Neural progenitor cell (in vitro differentiated cells): Measurements from ENCODE around the gene KLF16. TPM values are rescaled to one million over a fixed set of nuclear protein-coding genes. Genes with fewer than 3 reads are reported as not detected.

Experiments used
- DNase-seq: peaks from one replicate; pipeline ENCODE4 v3.0.0-alpha.2; 2016; ENCODE audit warnings: low spot score
- H2AFZ ChIP-seq: fragments of 200-600 bp; sonication (generic); replicated peaks from 2 replicates; pipeline ENCODE4 v1.6.1; 2016; ENCODE audit warnings: antibody characterized with exemption
- H3F3A ChIP-seq: fragments of 200-600 bp; sonication (generic); 2 replicates; pipeline ENCODE4 v1.6.1; 2016; ENCODE audit warnings: antibody characterized with exemption, low read depth
- H3K27ac ChIP-seq: fragments of 200-600 bp; sonication (generic); 2 replicates; pipeline ENCODE4 v1.5.1; 2016; ENCODE audit warnings: mild to moderate bottlenecking
- H3K27me3 ChIP-seq: fragments of 200-600 bp; sonication (generic); 2 replicates; pipeline ENCODE4 v1.6.1; 2016; ENCODE audit warnings: mild to moderate bottlenecking, moderate library complexity
- H3K36me3 ChIP-seq: fragments of 200-600 bp; sonication (generic); 2 replicates; pipeline ENCODE4 v1.5.1; 2016
- H3K4me1 ChIP-seq: fragments of 200-600 bp; sonication (generic); 2 replicates; pipeline ENCODE4 v1.6.1; 2016; ENCODE audit warnings: mixed run types
- H3K4me2 ChIP-seq: fragments of 200-600 bp; sonication (generic); 2 replicates; pipeline ENCODE4 v1.6.1; 2016
- H3K4me3 ChIP-seq: fragments of 200-600 bp; sonication (generic); 2 replicates; pipeline ENCODE4 v1.5.1; 2016
- H3K79me2 ChIP-seq: fragments of 200-600 bp; sonication (generic); 2 replicates; pipeline ENCODE4 v1.6.1; 2016; ENCODE audit warnings: low read depth
- H3K9ac ChIP-seq: fragments of 200-600 bp; sonication (generic); 2 replicates; pipeline ENCODE4 v1.6.1; 2016
- H3K9me3 ChIP-seq: fragments of 200-600 bp; sonication (generic); 2 replicates; pipeline ENCODE4 v1.5.1; 2016; ENCODE audit warnings: low read depth
- H4K20me1 ChIP-seq: fragments of 200-600 bp; sonication (generic); 2 replicates; pipeline ENCODE4 v1.6.1; 2016; ENCODE audit warnings: low read depth
- H3K27ac Mint-ChIP-seq: 3 replicates; pipeline ENCODE4 v1.8.0; 2021; ENCODE audit warnings: mixed read lengths
- H3K27me3 Mint-ChIP-seq: 2 replicates; pipeline ENCODE4 v1.8.0; 2022; ENCODE audit warnings: low read depth, mild to moderate bottlenecking, inconsistent platforms, moderate library complexity, mixed read lengths; ENCODE audit not compliant: insufficient read depth
- H3K36me3 Mint-ChIP-seq: 3 replicates; pipeline ENCODE4 v1.8.0; 2021; ENCODE audit warnings: mixed read lengths
- H3K4me1 Mint-ChIP-seq: 3 replicates; pipeline ENCODE4 v1.8.0; 2021; ENCODE audit warnings: mixed read lengths
- H3K4me3 Mint-ChIP-seq: 3 replicates; pipeline ENCODE4 v1.8.0; 2021; ENCODE audit warnings: mild to moderate bottlenecking, moderate library complexity, mixed read lengths
- H3K9me3 Mint-ChIP-seq: 3 replicates; pipeline ENCODE4 v1.8.0; 2020; ENCODE audit warnings: mixed read lengths
- EZH2 ChIP-seq: fragments of 200-600 bp; sonication (generic); IDR thresholded peaks from 2 replicates; pipeline ENCODE4 v1.6.1; 2017; ENCODE audit warnings: antibody characterized with exemption, mild to moderate bottlenecking, moderate library complexity
- EZH2phosphoT487 ChIP-seq: fragments of 200-600 bp; sonication (generic); IDR thresholded peaks from 2 replicates; pipeline ENCODE4 v1.6.1; 2017; ENCODE audit warnings: antibody characterized with exemption
- total RNA-seq: library from RNA; depleted of rRNA; stranded (reverse); fragments of >200 nt; gene quantifications from 2 replicates; pipeline ENCODE4 v1.2.3, GENCODE V29; 2015; ENCODE audit warnings: low replicate concordance
- TF ChIP-seq, protein P1 (sequence below): fragments of 200-600 bp; sonication (generic); IDR thresholded peaks from 2 replicates; pipeline ENCODE4 v1.5.1; 2017; ENCODE audit warnings: antibody characterized with exemption, mild to moderate bottlenecking

KLF16 gene
- total RNA-seq, 1 donor from 2014 or later, result 1.0 TPM

GRCh38 chr19:1859331-1859781 is 4.0 kb downstream of the KLF16 start:
- H3K4me3 Mint-ChIP-seq, result peak overlapping the region; percentile 75
- Histone ChIP-seq H3K9me3 (no peaks in the 10 kb centered on the region), H4K20me1 (peaks cover 80% of the 10 kb centered on the region), H3K4me2 (peak overlapping the region; percentile 76), H3K36me3 (no peaks in the 10 kb centered on the region), H3K4me1 (peaks cover 71% of the 10 kb centered on the region), H3K79me2 (peaks cover 63% of the 10 kb centered on the region), H3K4me3 (peak overlapping the region; percentile 35), H3K9ac (no peak overlapping the region), H2AFZ (no peak overlapping the region), H3K27ac (no peak overlapping the region), H3K27me3 (peaks cover 55% of the 10 kb centered on the region), H3F3A (peaks cover 50% of the 10 kb centered on the region)
- peak; percentile 75 for DNase-seq
- peaks cover 43% of the 10 kb centered on the region for H3K4me1 Mint-ChIP-seq
- H3K9me3 Mint-ChIP-seq, result no peaks in the 10 kb centered on the region
- no peaks in the 10 kb centered on the region for H3K36me3 Mint-ChIP-seq
- TF ChIP-seq EZH2, result no peak
- TF ChIP-seq, protein P1, sequence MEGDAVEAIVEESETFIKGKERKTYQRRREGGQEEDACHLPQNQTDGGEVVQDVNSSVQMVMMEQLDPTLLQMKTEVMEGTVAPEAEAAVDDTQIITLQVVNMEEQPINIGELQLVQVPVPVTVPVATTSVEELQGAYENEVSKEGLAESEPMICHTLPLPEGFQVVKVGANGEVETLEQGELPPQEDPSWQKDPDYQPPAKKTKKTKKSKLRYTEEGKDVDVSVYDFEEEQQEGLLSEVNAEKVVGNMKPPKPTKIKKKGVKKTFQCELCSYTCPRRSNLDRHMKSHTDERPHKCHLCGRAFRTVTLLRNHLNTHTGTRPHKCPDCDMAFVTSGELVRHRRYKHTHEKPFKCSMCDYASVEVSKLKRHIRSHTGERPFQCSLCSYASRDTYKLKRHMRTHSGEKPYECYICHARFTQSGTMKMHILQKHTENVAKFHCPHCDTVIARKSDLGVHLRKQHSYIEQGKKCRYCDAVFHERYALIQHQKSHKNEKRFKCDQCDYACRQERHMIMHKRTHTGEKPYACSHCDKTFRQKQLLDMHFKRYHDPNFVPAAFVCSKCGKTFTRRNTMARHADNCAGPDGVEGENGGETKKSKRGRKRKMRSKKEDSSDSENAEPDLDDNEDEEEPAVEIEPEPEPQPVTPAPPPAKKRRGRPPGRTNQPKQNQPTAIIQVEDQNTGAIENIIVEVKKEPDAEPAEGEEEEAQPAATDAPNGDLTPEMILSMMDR, result peak; percentile 36
- peak overlapping the region; percentile 61 for H3K27ac Mint-ChIP-seq
- H3K27me3 Mint-ChIP-seq, result peaks cover 14% of the 10 kb centered on the region

- H3K9me3 Mint-ChIP-seq, result no peaks in the 10 kb centered on the region
- H3K27ac ChIP-seq, result no peak overlapping the region
- H3K4me3 ChIP-seq, result no peak overlapping the region
- peaks cover 71% of the 10 kb centered on the region for H3K79me2 ChIP-seq
- peaks cover 77% of the 10 kb centered on the region for H3K4me1 ChIP-seq
- H4K20me1 ChIP-seq, result peaks cover 88% of the 10 kb centered on the region
- H3K9ac ChIP-seq, result no peak overlapping the region
- peaks cover 14% of the 10 kb centered on the region for H3K27me3 Mint-ChIP-seq
- peak overlapping the region; percentile 76 for H3K4me2 ChIP-seq
- no peaks in the 10 kb centered on the region for H3K36me3 Mint-ChIP-seq
- H2AFZ ChIP-seq, result no peak overlapping the region
- H3K4me1 Mint-ChIP-seq, result peaks cover 43% of the 10 kb centered on the region
- no peak for TF ChIP-seq EZH2phosphoT487
- TF ChIP-seq, protein P1, result no peak
- no peak for TF ChIP-seq EZH2
- H3F3A ChIP-seq, result peaks cover 52% of the 10 kb centered on the region
- H3K36me3 ChIP-seq, result no peaks in the 10 kb centered on the region
- no peak for DNase-seq
- peaks cover 55% of the 10 kb centered on the region for H3K27me3 ChIP-seq
- no peak overlapping the region for H3K27ac Mint-ChIP-seq
- peak overlapping the region; percentile 52 for H3K4me3 Mint-ChIP-seq
- H3K9me3 ChIP-seq, result no peaks in the 10 kb centered on the region
Observed at GRCh38 chr19:1858412-1859081, 4.8 kb downstream of the KLF16 start.

GRCh38 chr19:1857648-1858326 is 5.6 kb downstream of the KLF16 start:
- Histone ChIP-seq H3K27ac (no peak overlapping the region), H3K4me1 (peaks cover 79% of the 10 kb centered on the region), H3K4me2 (peak overlapping the region; percentile 74), H3F3A (peaks cover 52% of the 10 kb centered on the region), H4K20me1 (peaks cover 96% of the 10 kb centered on the region), H3K4me3 (peak overlapping the region; percentile 36), H3K9me3 (no peaks in the 10 kb centered on the region), H3K36me3 (no peaks in the 10 kb centered on the region), H2AFZ (no peak overlapping the region), H3K9ac (no peak overlapping the region), H3K27me3 (peaks cover 53% of the 10 kb centered on the region), H3K79me2 (peaks cover 79% of the 10 kb centered on the region)
- no peak for DNase-seq
- H3K4me3 Mint-ChIP-seq, result peak overlapping the region; percentile 72
- TF ChIP-seq, protein P1, result no peak
- TF ChIP-seq EZH2phosphoT487 (no peak), EZH2 (no peak)
- H3K9me3 Mint-ChIP-seq, result no peaks in the 10 kb centered on the region
- peaks cover 14% of the 10 kb centered on the region for H3K27me3 Mint-ChIP-seq
- no peaks in the 10 kb centered on the region for H3K36me3 Mint-ChIP-seq
- H3K4me1 Mint-ChIP-seq, result peaks cover 45% of the 10 kb centered on the region
- H3K27ac Mint-ChIP-seq, result no peak overlapping the region
